Right lobe of liver (tissue), 6 donors: ENCODE results near the gene MME. TPM values are rescaled to one million over a fixed set of nuclear protein-coding genes. Genes with fewer than 3 reads are reported as not detected.
"Not testable (repeated sequence)": the region's sequence is repeated elsewhere in the genome, so short reads cannot be mapped to it uniquely, and the experiment has no call there.

Source experiments
- ATAC-seq, 4 donors: fragments of 200-7000 bp; cut with Tn5 transposase; one replicate each; pipeline ENCODE4 v1.9.1; 2020; ENCODE audit warnings: mild to moderate bottlenecking in 4 of 4, moderate library complexity in 4 of 4
- DNase-seq, 3 donors: peaks; one replicate each; pipeline ENCODE4 v3.0.0-alpha.2; 2020
- H3K27ac ChIP-seq, 3 donors: fragments of 200-600 bp; one replicate each; pipeline ENCODE4 v1.8.0; 2022
- H3K27me3 ChIP-seq, 2 donors: fragments of 200-600 bp; one replicate each; pipeline ENCODE4 v1.8.0; 2022
- H3K36me3 ChIP-seq, 4 donors: fragments of 200-600 bp; sonication (generic) in 1 of 4; one replicate each; pipeline versions ENCODE4 v1.5.1 to v1.8.0; 2017 to 2022; ENCODE audit warnings: control low read depth in 1 of 4
- H3K4me1 ChIP-seq, 4 donors: fragments of 200-600 bp; sonication (generic) in 1 of 4; one replicate each; pipeline versions ENCODE4 v1.5.1 to v1.8.0; 2017 to 2022; ENCODE audit warnings: control low read depth in 1 of 4
- H3K4me3 ChIP-seq, 3 donors: fragments of 200-600 bp; one replicate each; pipeline ENCODE4 v1.8.0; 2022
- H3K9me3 ChIP-seq, 4 donors: fragments of 200-600 bp; sonication (generic) in 1 of 4; one replicate each; pipeline versions ENCODE4 v1.5.1 to v1.8.0; 2017 to 2022; ENCODE audit warnings: control low read depth in 1 of 4
- CTCF ChIP-seq, 4 donors: fragments of 200-600 bp in 3 of 4; fragments of 450-650 bp in 1 of 4; IDR thresholded peaks; one replicate each; pipeline versions ENCODE4 v1.5.1 to v1.8.0; 2016 to 2022; ENCODE audit warnings: antibody characterized with exemption in 4 of 4, mild to moderate bottlenecking in 2 of 4
- POLR2A ChIP-seq: fragments of 450-650 bp; IDR thresholded peaks from one replicate; pipeline ENCODE4 v1.6.1; 2017; ENCODE audit warnings: antibody characterized with exemption, mild to moderate bottlenecking
- WGBS: methylation state at CpG from one replicate; pipeline ENCODE4 v1.1.6; 2018; ENCODE audit warnings: low coverage, low lambda C conversion rate; ENCODE audit not compliant: insufficient coverage; ENCODE audit errors: missing lambda C conversion rate; 5-methylcytosine and 5-hydroxymethylcytosine counted together
- intact Hi-C, 2 donors: fragments of 100-400 bp; cut with DNase I; formaldehyde crosslinking; loops; one replicate each; pipeline versions ENCODE4 v1.11.2 to v1.14.1; 2022
- total RNA-seq, 6 experiments: library from RNA; depleted of rRNA in 2 of 6; stranded (reverse); fragments of >200 nt in 2 of 6; fragmentation: NEBNext Ultra II Directional in 3 of 6; extraction: Animal tissue kit (Norgen Biotek cat#: 25700) in 3 of 6; gene quantifications; one replicate each; pipeline versions ENCODE4 v1.1.0 to v1.2.4, GENCODE V29; 2016 to 2023
- donor health status: DM: no; HTN: yes; CAD: no.
- donor health status: DM: no; HTN: no; CAD: no.
- donor health status: DM: no; HTN: no; CAD: no.
- donor health status: DM: no; HTN: yes; CAD: no.
- donor health status: DM: no; HTN: yes; CAD: no.

The MME gene
- total RNA-seq, 6 experiments from 2014 or later: 9.9 to 79.1 (median 35.1) TPM

DNA sequence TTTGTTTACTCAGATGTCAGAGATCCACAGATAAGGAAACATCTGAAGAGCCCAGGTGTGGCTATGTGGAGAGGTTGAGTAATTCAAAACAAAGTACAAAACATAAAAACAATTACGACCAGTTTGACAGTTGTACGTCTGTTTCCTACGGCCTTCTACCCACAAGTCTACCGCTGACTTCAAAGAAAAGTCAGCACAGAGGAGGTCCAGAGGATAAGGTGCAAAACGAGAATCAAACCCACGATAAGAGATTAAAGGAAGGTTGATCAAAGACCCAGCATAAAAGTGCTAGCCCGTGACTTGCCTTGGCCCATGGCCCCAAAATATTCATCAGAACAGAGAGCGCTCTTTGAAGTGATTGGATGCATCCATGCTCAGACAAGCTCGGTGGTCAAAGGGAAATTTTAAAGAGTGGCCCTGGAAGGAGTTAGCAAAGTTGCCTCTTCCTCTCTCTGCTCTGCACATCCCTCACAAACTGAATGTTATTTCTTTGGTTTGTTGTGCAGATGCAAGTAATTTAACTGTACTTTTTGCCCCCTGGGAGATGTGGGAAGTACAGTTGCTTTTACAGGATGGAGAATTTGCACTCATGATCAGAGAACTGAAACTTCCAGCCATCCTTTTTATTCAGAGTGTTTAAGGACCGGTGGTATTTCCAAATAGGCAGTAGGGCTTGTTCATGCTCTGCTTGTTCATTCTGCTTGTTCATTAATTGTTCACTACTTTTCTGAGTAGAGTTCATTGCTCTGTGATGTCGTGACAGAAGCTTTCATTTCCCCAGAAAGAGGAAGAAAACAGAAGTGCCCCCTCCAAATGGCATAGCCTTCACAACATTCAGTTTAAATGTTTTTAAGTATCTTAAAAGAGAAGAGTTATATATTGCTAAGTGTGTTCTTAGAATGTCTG, 31.1 kb downstream of the MME start:
- TF ChIP-seq POLR2A (no peak), CTCF (IDR thresholded peaks at IDR 0.05) (no peak)
- H3K36me3 ChIP-seq: no peaks in the 10 kb centered on the region
- H3K27ac ChIP-seq: no peak overlapping the region
- H3K4me3 ChIP-seq: no peak overlapping the region
- no peak for ATAC-seq
- H3K27me3 ChIP-seq: no peaks in the 10 kb centered on the region
- WGBS: 56% methylated on average over 11 of the region's 11 CpGs
- no peaks in the 10 kb centered on the region for H3K4me1 ChIP-seq
- H3K9me3 ChIP-seq: no peaks in the 10 kb centered on the region
- no peak for DNase-seq
- intact Hi-C loops: no loop called here

DNA sequence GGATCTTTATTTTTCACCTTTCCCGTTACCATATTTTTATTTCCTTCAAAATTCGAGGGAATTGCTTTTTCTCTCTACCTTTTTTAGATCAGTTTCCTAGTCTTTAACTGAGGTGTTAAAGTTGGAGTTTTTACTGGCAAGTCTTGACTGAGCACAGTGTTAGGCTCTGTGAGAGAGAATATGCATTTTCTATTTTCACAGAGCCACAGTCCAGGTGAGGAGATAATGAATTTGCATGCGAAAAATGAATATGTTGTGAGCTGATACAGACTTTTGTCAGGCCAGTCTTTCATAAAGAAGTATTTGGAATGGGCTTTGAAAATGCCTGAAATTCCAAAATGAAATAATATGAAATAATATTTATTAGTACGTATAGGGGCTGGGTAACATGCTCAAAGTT, 31.9 kb downstream of the MME start:
- Histone ChIP-seq H3K27ac (no peak overlapping the region), H3K9me3 (no peaks in the 10 kb centered on the region), H3K4me1 (no peaks in the 10 kb centered on the region), H3K27me3 (no peaks in the 10 kb centered on the region), H3K36me3 (no peaks in the 10 kb centered on the region), H3K4me3 (no peak overlapping the region)
- ATAC-seq (no peak), DNase-seq (no peak)
- WGBS: 52% methylated on average over 4 of the region's 4 CpGs
- TF ChIP-seq CTCF (IDR thresholded peaks at IDR 0.05) (no peak), POLR2A (no peak)
- intact Hi-C loops: no loop called here

- Histone ChIP-seq H3K4me3 (no peak overlapping the region), H3K9me3 (no peaks in the 10 kb centered on the region), H3K36me3 (no peaks in the 10 kb centered on the region), H3K27me3 (no peaks in the 10 kb centered on the region), H3K4me1 (no peaks in the 10 kb centered on the region), H3K27ac (no peak overlapping the region)
- ATAC-seq (no peak), DNase-seq (no peak)
- no peak for TF ChIP-seq CTCF (IDR thresholded peaks at IDR 0.05)
- WGBS: 75% methylated on average over 4 of the region's 5 CpGs
- intact Hi-C loops: no loop called here
These were observed 32.7 kb downstream of the MME start for GRCh38 chr3:155112661-155113389.

- H3K36me3 ChIP-seq, H3K4me3 ChIP-seq, intact Hi-C loops, H3K4me1 ChIP-seq, H3K9me3 ChIP-seq, H3K27ac ChIP-seq, DNase-seq, H3K27me3 ChIP-seq: not testable (repeated sequence)
- peak in 1 of 4 donors; percentile 35 for TF ChIP-seq CTCF (IDR thresholded peaks at IDR 0.05)
- ATAC-seq: peak in 1 of 4 donors; percentile 40
- WGBS: no CpG with 5 or more reads among the region's 14 CpGs
These were observed 44.6 kb downstream of the MME start for GRCh38 chr3:155124745-155125144.
